Right lobe of liver (tissue), 6 donors: ENCODE results near the gene GALNTL6. TPM values are rescaled to one million over a fixed set of nuclear protein-coding genes. Genes with fewer than 3 reads are reported as not detected.

Experiments
- ATAC-seq, 4 donors: fragments of 200-7000 bp; cut with Tn5 transposase; one replicate each; pipeline ENCODE4 v1.9.1; 2020; ENCODE audit warnings: mild to moderate bottlenecking in 4 of 4, moderate library complexity in 4 of 4
- DNase-seq, 3 donors: peaks; one replicate each; pipeline ENCODE4 v3.0.0-alpha.2; 2020
- H3K27ac ChIP-seq, 3 donors: fragments of 200-600 bp; one replicate each; pipeline ENCODE4 v1.8.0; 2022
- H3K27me3 ChIP-seq, 2 donors: fragments of 200-600 bp; one replicate each; pipeline ENCODE4 v1.8.0; 2022
- H3K36me3 ChIP-seq, 4 donors: fragments of 200-600 bp; sonication (generic) in 1 of 4; one replicate each; pipeline versions ENCODE4 v1.5.1 to v1.8.0; 2017 to 2022; ENCODE audit warnings: control low read depth in 1 of 4
- H3K4me1 ChIP-seq, 4 donors: fragments of 200-600 bp; sonication (generic) in 1 of 4; one replicate each; pipeline versions ENCODE4 v1.5.1 to v1.8.0; 2017 to 2022; ENCODE audit warnings: control low read depth in 1 of 4
- H3K4me3 ChIP-seq, 3 donors: fragments of 200-600 bp; one replicate each; pipeline ENCODE4 v1.8.0; 2022
- H3K9me3 ChIP-seq, 4 donors: fragments of 200-600 bp; sonication (generic) in 1 of 4; one replicate each; pipeline versions ENCODE4 v1.5.1 to v1.8.0; 2017 to 2022; ENCODE audit warnings: control low read depth in 1 of 4
- CTCF ChIP-seq, 4 donors: fragments of 200-600 bp in 3 of 4; fragments of 450-650 bp in 1 of 4; IDR thresholded peaks; one replicate each; pipeline versions ENCODE4 v1.5.1 to v1.8.0; 2016 to 2022; ENCODE audit warnings: antibody characterized with exemption in 4 of 4, mild to moderate bottlenecking in 2 of 4
- POLR2A ChIP-seq: fragments of 450-650 bp; IDR thresholded peaks from one replicate; pipeline ENCODE4 v1.6.1; 2017; ENCODE audit warnings: antibody characterized with exemption, mild to moderate bottlenecking
- WGBS: methylation state at CpG from one replicate; pipeline ENCODE4 v1.1.6; 2018; ENCODE audit warnings: low coverage, low lambda C conversion rate; ENCODE audit not compliant: insufficient coverage; ENCODE audit errors: missing lambda C conversion rate; 5-methylcytosine and 5-hydroxymethylcytosine counted together
- intact Hi-C, 2 donors: fragments of 100-400 bp; cut with DNase I; formaldehyde crosslinking; loops; one replicate each; pipeline versions ENCODE4 v1.11.2 to v1.14.1; 2022
- total RNA-seq, 6 experiments: library from RNA; depleted of rRNA in 2 of 6; stranded (reverse); fragments of >200 nt in 2 of 6; fragmentation: NEBNext Ultra II Directional in 3 of 6; extraction: Animal tissue kit (Norgen Biotek cat#: 25700) in 3 of 6; gene quantifications; one replicate each; pipeline versions ENCODE4 v1.1.0 to v1.2.4, GENCODE V29; 2016 to 2023
- donor health status: DM: no; HTN: yes; CAD: no.
- donor health status: DM: no; HTN: no; CAD: no.
- donor health status: DM: no; HTN: no; CAD: no.
- donor health status: DM: no; HTN: yes; CAD: no.
- donor health status: DM: no; HTN: yes; CAD: no.

The GALNTL6 gene
- total RNA-seq, 6 experiments from 2014 or later, result 0.15 to 1.1 (median 0.30) TPM; not detected in 3

GRCh38 chr4:172073590-172073989 is 260.4 kb downstream of the GALNTL6 start:
- Histone ChIP-seq H3K27ac (no peak overlapping the region), H3K27me3 (no peaks in the 10 kb centered on the region), H3K36me3 (no peaks in the 10 kb centered on the region), H3K4me1 (no peaks in the 10 kb centered on the region), H3K9me3 (no peaks in the 10 kb centered on the region), H3K4me3 (no peak overlapping the region)
- ATAC-seq (no peak), DNase-seq (no peak)
- no peak for TF ChIP-seq CTCF (IDR thresholded peaks at IDR 0.05)
- intact Hi-C loops, result no loop called here

- WGBS, result 19% methylated on average over 1 of the region's 1 CpG
- no peak for ATAC-seq
- Histone ChIP-seq H3K4me1 (no peaks in the 10 kb centered on the region), H3K27me3 (no peaks in the 10 kb centered on the region), H3K9me3 (no peaks in the 10 kb centered on the region), H3K36me3 (no peaks in the 10 kb centered on the region), H3K27ac (no peak overlapping the region), H3K4me3 (no peak overlapping the region)
- no peak for TF ChIP-seq CTCF (IDR thresholded peaks at IDR 0.05)
- TF ChIP-seq POLR2A, result no peak
- intact Hi-C loops, result no loop called here
- no peak for DNase-seq
These were observed 270.1 kb downstream of the GALNTL6 start for GRCh38 chr4:172083272-172083671.

GRCh38 chr4:172088556-172088955 is 275.4 kb downstream of the GALNTL6 start:
- no peak for DNase-seq
- Histone ChIP-seq H3K4me3 (no peak overlapping the region), H3K4me1 (no peaks in the 10 kb centered on the region), H3K9me3 (no peaks in the 10 kb centered on the region), H3K27ac (no peak overlapping the region), H3K36me3 (no peaks in the 10 kb centered on the region), H3K27me3 (no peaks in the 10 kb centered on the region)
- TF ChIP-seq CTCF (IDR thresholded peaks at IDR 0.05) (no peak), POLR2A (no peak)
- intact Hi-C loops, result no loop called here
- no peak for ATAC-seq
- WGBS, result 16% methylated on average over 2 of the region's 2 CpGs

GRCh38 chr4:172095161-172095560 is 282.0 kb downstream of the GALNTL6 start:
- TF ChIP-seq POLR2A (no peak), CTCF (IDR thresholded peaks at IDR 0.05) (no peak)
- DNase-seq (no peak), ATAC-seq (no peak)
- Histone ChIP-seq H3K4me3 (no peak overlapping the region), H3K9me3 (no peaks in the 10 kb centered on the region), H3K27ac (no peak overlapping the region), H3K36me3 (no peaks in the 10 kb centered on the region), H3K27me3 (no peaks in the 10 kb centered on the region), H3K4me1 (no peaks in the 10 kb centered on the region)
- intact Hi-C loops, result no loop called here
- WGBS, result 52% methylated on average over 4 of the region's 4 CpGs

- WGBS, result 45% methylated on average over 6 of the region's 6 CpGs
- intact Hi-C loops, result no loop called here
- no peak for TF ChIP-seq POLR2A
- TF ChIP-seq CTCF (IDR thresholded peaks at IDR 0.05), result no peak
These were observed 283.6 kb downstream of the GALNTL6 start for GRCh38 chr4:172096786-172097185.

More at GRCh38 chr4:172096786-172097185, 283.6 kb downstream of the GALNTL6 start:
- no peak overlapping the region for H3K4me3 ChIP-seq
- DNase-seq (no peak), ATAC-seq (no peak)
- no peaks in the 10 kb centered on the region for H3K36me3 ChIP-seq
- H3K9me3 ChIP-seq, result no peaks in the 10 kb centered on the region
- H3K27ac ChIP-seq, result no peak overlapping the region
- H3K4me1 ChIP-seq, result no peaks in the 10 kb centered on the region
- no peaks in the 10 kb centered on the region for H3K27me3 ChIP-seq
